ENCODE results near the gene CEMIP.
A peak's percentile ranks its signal among the peaks of the same experiment; 100 is the strongest.

CEMIP gene

GRCh38 chr15:80982839-80983238 lies 203.7 kb downstream of the CEMIP start:
- DNase-seq (ENCODE audit: low spot score) = no peak

- no peak for DNase-seq (ENCODE audit: low spot score)
These were observed 205.7 kb downstream of the CEMIP start for GRCh38 chr15:80984856-80985255.

- DNase-seq (ENCODE audit: low spot score) = no peak
These were observed 206.8 kb downstream of the CEMIP start for GRCh38 chr15:80985981-80986380.

DNA sequence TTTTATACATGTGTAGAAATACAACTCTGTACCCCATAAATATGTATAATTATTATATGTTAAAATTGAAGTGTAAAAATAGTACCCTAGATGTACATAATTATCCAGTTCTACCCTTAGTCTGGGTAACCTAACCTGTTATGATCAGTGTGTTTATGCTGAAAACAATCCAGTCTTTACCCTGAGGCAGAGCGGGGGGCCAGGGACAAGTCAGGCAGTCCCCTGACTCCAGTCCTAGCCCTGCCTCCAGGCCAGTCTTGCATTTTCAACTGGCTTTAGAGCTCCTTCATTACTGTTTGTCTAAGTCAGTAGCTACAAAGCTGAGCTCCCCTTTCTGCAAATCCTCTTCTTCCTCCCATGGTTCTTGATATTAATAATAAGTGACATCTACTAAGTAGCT lies 207.3 kb downstream of the CEMIP start:
- no peak for DNase-seq (ENCODE audit: low spot score)

- no peak for DNase-seq (ENCODE audit: low spot score)
These were observed 209.1 kb downstream of the CEMIP start for GRCh38 chr15:80988148-80988796.

DNA sequence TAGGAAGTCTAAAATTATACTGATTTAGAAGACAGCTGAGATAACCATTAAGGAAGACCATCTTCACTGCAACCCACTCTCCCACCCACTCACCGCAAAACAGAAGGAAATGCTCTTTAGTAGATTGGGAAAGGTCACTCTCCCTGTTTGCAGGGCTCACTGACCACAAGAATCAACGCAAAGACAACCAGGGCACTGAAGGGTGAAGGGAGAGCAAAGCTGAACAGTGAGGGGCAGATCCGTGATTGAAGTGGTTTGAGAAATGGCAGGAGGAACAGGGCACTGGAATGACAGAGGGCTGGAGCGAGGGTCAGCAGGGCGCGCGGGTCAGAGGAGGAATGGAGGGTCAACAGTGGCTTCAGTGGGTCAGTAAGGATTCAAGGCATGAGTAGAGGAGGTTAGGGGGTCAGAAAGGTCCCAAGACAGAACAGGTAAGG lies 209.9 kb downstream of the CEMIP start:
- no peak for DNase-seq (ENCODE audit: low spot score)

DNA sequence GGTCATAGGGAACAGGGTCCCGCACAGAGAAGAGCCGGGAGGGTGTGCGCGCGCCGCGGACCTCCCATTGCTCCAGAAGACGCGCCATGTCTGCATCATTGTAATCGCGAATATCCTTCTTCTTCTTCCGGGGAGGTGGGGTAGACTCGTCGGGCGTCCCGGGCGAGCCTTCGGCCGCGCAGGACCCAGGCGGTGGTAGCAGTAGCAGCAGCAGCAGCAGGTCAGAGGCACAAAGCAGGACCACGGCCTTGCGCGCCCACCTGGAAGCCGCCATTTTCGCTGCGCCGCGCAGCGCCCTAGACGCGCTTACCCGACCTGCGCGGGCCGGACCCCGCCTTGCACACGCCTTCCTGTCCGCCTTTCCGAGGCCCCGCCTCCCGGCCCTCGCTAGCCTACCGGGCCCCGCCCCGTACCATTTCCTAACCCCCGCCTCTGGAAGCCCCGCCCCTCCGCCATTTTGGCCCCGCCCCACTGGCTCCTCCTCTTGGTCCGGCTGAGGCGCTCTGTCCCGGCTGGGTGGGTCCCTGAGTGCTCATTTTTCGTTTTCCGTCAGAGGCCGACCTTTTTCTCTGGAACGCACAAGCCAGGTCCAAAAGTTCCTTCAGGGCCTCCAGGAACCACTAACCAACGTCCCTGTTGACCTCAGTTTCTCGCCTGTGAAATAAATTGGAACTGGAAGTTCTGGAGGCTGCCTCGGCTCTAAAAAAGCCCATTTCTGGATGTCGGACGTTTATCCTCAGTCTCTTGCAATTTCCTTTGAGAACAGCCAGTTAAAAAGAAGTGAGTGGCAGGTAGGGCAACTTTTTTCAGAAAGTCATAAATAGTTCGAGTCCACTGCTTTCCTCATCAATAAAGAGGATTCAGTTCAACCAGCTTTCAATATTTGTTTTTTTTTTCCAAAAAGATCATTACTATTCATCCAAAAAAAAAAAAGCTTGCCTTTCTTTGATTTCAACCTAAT lies 210.6 kb downstream of the CEMIP start, which contains the start of gene MESD:
TSS of gene MESD (minus strand) at position 302 of the 961 bp plus-strand sequence. CDS start at position 274, 28 bp downstream.
- DNase-seq (ENCODE audit: low spot score) = peak; percentile 99

DNA sequence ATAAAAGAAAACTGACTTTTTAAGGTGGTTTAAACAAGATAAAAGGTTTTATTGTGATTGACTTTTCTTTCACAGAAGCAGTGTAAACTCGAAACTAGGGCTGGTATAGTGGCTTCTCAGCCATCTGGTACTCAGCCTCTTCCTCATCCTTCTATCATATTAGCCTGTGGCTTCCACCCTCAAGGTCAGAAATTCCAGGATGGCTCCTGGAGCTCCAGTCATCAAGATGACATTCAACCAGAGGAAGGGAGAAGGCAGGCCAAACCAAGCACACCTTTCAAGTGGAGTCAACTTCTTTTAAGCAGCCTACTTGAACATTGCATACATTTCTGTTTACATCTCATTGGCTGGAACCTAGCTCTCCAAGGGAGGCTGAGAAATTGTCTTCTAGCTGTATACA lies 211.8 kb downstream of the CEMIP start:
- DNase-seq (ENCODE audit: low spot score) = no peak

DNA sequence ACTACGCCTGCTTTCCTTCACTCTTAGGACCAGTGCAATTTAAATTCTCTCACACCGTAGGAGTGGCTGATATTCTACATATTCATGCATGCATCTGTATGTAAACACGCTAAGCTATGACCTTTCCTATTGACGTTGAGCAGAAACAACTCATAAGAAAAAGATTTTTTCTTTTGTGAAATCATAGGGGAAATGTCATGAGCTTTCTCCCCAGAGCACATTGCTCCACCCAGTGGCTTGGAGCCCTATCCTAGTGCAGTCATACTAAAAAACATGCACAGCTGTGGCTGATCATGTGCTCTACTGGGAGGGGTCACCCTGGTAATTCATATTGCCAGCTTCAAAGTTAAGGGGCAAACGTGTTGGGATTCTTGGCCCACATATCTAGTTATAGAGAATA lies 212.3 kb downstream of the CEMIP start:
- no peak for DNase-seq (ENCODE audit: low spot score)

DNA sequence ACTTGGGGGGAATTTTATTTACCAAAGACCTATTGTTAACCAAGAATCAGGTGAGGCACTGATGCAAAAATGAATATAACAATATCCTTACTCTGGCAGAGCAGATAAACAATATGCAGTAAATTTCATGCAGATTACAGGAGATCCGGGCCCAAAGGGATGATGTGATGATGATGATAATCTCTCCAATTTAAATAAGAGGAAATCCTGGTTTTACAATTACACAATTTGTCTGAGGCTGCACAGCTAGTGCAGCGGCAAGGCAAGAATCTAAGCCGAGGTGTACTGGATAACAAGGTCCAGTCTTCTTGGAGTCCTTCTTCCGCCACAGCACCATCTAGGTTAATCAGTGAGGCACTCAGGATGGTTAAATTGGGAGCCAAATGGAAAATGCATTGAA lies 212.8 kb downstream of the CEMIP start:
- DNase-seq (ENCODE audit: low spot score) = no peak

DNA sequence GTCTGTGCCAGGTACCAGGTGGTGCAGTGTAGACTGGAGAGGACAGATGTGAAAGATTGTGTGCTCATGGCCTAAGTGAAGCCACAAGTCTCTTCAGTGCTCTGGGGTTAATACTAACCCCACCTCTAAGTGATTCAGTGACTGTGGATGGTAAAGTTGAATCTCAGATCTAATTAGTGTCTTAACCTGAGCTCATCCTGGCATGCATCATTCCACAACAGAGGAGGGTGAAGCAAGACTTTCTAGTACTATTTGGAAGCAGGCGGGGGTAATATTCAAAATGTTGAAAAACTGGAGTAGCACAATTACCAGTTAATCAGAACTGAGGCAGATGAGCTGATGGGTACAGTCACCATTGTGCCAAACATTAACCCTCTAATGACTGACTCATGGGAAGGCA lies 213.3 kb downstream of the CEMIP start:
- DNase-seq (ENCODE audit: low spot score) = no peak

- no peak for DNase-seq (ENCODE audit: low spot score)
These were observed 217.1 kb downstream of the CEMIP start for GRCh38 chr15:80996247-80996646.

- no peak for DNase-seq (ENCODE audit: low spot score)
These were observed 218.5 kb downstream of the CEMIP start for GRCh38 chr15:80997692-80998091.

DNA sequence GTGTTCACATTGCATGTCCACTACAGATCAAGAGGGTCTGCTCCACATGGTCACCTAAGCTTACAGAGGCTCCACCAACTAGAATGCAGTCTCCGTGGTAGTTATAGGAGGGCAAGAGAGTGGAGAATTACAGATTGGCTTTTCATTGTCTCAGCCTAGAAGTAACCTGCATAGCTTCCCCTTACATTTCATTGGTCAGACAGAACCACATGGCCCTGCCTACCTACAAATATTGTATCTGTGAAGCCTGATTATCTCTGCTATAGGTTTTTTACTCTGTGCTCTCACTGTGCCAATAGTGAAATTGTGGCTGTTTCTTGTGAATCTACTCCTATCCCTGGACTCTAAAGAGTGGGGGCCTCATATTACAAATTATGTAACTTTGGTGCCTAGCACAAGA lies 219.1 kb downstream of the CEMIP start:
- no peak for DNase-seq (ENCODE audit: low spot score)

DNA sequence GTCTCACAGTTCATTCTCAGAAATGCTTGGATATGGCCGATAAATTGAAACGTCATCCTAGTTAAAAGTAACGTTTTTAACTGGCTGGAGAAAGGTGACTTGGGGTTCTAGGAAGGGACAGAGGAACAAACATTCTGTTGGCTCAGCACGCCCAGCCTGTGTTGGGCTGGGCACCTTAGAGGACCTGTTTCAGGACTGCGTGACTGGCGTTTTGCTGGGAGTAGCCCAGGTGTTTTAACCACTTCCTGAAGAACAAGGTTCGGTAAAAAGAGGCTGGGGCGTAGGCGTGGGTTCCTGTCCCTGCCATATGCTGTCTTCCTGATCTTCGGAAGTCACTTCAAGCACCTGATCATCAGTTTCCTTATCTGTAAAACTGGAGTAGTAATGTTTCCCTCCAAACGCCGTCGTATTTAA lies 220.5 kb downstream of the CEMIP start:
- no peak for DNase-seq (ENCODE audit: low spot score)

GRCh38 chr15:81000144-81000623 lies 221.0 kb downstream of the CEMIP start:
- no peak for DNase-seq (ENCODE audit: low spot score)

- peak; percentile 92 for DNase-seq (ENCODE audit: low spot score)
These were observed 221.5 kb downstream of the CEMIP start, which contains the start of gene TLNRD1 for GRCh38 chr15:81000624-81001151. Gene TLNRD1 (plus strand): TSS chr15:81000923. CDS start chr15:81002272, 1,349 bp downstream.
